ENCODE measurements around the gene SERPINB13.

Gene SERPINB13, protein sequence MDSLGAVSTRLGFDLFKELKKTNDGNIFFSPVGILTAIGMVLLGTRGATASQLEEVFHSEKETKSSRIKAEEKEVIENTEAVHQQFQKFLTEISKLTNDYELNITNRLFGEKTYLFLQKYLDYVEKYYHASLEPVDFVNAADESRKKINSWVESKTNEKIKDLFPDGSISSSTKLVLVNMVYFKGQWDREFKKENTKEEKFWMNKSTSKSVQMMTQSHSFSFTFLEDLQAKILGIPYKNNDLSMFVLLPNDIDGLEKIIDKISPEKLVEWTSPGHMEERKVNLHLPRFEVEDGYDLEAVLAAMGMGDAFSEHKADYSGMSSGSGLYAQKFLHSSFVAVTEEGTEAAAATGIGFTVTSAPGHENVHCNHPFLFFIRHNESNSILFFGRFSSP

DNA sequence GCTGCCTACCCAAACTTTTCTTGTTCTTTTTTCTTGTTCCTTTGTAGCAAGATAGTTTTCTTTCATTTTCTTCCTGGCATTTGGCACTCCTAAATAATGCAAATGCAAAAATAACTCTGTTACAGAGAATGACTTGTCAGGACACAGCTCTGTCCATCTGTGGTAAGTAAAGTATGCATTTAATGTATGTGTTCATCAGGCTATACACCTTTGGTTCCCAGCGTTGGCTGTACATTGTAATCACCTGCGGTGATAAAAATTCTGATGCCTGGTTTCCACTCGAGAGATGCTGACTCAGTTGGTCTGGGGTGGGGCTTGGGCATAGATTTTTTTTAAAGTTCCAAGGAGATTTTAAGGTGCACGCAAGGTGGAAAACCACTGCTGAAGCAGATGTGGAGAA is at the start of gene SERPINB13:
SERPINB13 (plus strand) TSS at position 378 of the 400 bp plus-strand sequence. CDS start 1,325 bp downstream, outside the sequence.
- no peak for DNase-seq (ENCODE audit: low spot score)
- TF ChIP-seq, protein P1, sequence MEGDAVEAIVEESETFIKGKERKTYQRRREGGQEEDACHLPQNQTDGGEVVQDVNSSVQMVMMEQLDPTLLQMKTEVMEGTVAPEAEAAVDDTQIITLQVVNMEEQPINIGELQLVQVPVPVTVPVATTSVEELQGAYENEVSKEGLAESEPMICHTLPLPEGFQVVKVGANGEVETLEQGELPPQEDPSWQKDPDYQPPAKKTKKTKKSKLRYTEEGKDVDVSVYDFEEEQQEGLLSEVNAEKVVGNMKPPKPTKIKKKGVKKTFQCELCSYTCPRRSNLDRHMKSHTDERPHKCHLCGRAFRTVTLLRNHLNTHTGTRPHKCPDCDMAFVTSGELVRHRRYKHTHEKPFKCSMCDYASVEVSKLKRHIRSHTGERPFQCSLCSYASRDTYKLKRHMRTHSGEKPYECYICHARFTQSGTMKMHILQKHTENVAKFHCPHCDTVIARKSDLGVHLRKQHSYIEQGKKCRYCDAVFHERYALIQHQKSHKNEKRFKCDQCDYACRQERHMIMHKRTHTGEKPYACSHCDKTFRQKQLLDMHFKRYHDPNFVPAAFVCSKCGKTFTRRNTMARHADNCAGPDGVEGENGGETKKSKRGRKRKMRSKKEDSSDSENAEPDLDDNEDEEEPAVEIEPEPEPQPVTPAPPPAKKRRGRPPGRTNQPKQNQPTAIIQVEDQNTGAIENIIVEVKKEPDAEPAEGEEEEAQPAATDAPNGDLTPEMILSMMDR (IDR thresholded peaks at IDR 0.05; ENCODE audit: extremely low read depth, missing control alignments), result no peak

DNA sequence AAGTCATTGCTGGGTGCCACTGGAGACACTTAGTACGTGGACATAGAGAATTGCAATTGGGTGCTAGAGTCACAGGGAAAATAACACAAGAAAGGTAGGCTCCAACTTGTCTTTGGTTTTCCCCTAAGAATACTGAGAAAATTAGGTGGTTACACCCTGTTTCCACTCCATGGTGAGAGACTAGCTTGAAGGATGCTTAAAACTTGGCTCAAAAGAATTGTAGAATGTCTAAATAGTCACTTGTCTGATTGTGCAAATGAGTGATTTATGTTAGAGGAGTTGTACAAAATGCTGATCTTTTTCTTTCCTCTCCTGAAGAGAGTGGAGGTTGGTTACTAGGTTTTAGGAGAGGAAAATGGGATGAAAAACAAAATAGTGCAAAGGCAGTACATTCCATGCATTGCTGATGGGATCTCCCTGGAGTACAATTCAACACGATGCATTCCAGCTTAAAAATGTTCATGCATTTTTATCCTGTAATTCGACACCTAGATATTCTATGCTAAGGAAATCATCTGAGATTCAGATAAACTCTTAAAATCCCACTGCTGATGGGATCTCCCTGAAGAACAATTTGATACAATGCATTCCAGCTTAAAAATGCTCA is 47.1 kb upstream of the SERPINB13 start:
- TF ChIP-seq, protein P1 (IDR thresholded peaks at IDR 0.05; ENCODE audit: extremely low read depth, missing control alignments), result no peak
- no peak for DNase-seq (ENCODE audit: low spot score)

DNA sequence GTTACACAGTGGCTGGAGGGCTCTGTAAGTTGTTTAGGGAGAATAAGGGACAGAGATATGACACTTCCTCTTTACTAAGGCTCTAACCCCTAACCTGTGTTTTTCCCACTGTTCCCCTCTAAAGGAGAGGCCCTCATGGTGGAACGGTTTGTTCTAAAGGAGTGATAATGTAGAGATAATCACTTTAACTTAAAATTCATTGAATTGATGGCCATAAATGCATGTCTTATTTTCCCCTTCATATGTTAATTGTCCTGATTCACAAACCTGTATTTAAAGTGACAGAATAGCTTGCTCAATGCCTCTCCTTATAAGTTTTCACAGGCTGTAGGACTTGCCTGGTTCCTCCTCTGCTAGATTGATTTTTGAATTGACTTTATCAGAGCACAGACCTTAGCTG is 45.1 kb upstream of the SERPINB13 start, which contains the start of gene SERPINB12:
SERPINB12 (plus strand) TSS at position 301 of the 400 bp plus-strand sequence. CDS start 13,791 bp downstream, outside the sequence.
- no peak for DNase-seq (ENCODE audit: low spot score)
- TF ChIP-seq, protein P1 (IDR thresholded peaks at IDR 0.05; ENCODE audit: extremely low read depth, missing control alignments), result no peak

DNA sequence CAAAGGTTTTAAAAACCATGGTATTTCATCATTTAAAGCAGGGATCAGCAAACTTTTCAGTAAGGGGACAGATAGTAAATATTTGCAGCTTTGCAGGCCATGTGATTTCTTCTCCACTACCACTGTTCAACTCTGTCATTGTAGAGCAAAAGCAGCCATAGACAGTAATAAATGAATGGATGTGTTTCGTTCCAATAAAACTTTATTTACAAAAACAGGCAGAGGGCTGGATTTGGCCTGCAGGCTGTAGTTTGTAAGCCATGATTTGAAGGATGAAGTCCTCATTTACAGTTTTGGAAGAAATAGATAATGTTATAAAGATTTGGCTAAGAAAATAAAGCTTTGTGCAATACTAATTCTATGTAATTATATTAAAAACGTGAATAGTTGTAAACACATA is 43.1 kb upstream of the SERPINB13 start:
- DNase-seq (ENCODE audit: low spot score), result no peak
- TF ChIP-seq, protein P1 (IDR thresholded peaks at IDR 0.05; ENCODE audit: extremely low read depth, missing control alignments), result no peak

DNA sequence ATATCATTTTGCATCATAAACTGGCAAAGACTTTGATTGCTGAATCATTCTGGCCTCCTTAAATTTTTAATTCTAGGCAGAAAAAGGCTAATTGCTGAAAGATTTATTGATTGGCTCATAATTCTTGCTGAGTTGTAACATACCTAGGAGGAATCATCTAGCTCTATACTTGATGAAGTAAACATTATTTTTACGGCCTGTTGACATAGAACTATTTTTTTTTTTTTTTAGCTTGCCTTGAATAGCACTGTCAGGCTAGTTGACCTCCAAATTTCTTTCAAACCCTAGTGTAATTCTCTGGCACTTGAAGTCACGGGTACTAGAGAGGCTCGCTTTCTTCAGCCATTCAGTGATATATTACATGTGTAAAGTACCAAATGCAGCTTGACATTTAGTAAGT is 42.1 kb upstream of the SERPINB13 start:
- TF ChIP-seq, protein P1 (IDR thresholded peaks at IDR 0.05; ENCODE audit: extremely low read depth, missing control alignments), result no peak

DNA sequence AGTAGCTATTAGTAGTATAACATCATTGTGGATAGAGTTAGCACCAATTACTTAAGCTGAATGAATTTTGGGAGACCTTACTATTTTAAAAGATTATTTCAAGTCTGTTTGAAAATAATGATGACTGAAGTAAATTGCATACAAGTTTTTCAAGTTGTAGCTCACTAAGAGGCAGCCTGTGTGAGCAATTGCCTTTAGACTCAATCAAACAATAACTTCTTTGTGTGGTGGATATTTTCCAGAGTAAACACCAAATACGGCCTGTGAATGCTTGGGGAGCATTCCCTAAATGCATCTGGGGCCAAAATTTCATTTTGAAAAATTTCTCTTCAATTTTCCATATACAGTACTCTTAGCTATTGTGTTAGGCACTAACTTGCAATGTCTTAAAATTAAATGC is 37.1 kb upstream of the SERPINB13 start:
- no peak for DNase-seq (ENCODE audit: low spot score)
- TF ChIP-seq, protein P1 (IDR thresholded peaks at IDR 0.05; ENCODE audit: extremely low read depth, missing control alignments), result no peak

More for the DNA sequence above, 42.1 kb upstream of the SERPINB13 start:
- DNase-seq (ENCODE audit: low spot score), result no peak

DNA sequence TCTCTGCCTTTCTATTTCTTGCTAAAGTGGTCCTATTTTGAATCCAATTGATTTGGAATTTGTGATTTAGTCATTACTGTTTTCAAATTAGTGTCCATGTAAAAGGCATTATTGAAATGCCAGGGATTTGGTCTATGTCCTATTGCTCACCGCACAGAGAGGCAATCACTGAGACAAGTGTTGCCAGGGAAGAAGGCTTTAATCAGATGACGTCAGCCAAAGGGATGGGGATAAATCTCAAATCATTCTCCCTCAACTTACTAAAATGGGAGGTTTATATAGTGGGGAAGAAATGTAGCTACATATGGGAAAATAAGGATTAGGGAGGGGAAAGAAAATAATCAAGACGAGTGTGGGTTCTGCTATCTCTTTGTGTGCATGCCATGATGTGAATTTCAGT is 35.4 kb upstream of the SERPINB13 start:
- TF ChIP-seq, protein P1 (IDR thresholded peaks at IDR 0.05; ENCODE audit: extremely low read depth, missing control alignments), result no peak
- DNase-seq (ENCODE audit: low spot score), result no peak
